ENCODE results near the gene ATP10D. TPM values are rescaled to one million over a fixed set of nuclear protein-coding genes. Genes with fewer than 3 reads are reported as not detected.

The ATP10D gene
- total and polyA plus RNA-seq, 9 of the 15 experiments (the other 6 are each of a cell fraction or from before 2014, with no cell fraction given), result 0.10 to 0.36 (median 0.19) TPM; not detected in 1

DNA sequence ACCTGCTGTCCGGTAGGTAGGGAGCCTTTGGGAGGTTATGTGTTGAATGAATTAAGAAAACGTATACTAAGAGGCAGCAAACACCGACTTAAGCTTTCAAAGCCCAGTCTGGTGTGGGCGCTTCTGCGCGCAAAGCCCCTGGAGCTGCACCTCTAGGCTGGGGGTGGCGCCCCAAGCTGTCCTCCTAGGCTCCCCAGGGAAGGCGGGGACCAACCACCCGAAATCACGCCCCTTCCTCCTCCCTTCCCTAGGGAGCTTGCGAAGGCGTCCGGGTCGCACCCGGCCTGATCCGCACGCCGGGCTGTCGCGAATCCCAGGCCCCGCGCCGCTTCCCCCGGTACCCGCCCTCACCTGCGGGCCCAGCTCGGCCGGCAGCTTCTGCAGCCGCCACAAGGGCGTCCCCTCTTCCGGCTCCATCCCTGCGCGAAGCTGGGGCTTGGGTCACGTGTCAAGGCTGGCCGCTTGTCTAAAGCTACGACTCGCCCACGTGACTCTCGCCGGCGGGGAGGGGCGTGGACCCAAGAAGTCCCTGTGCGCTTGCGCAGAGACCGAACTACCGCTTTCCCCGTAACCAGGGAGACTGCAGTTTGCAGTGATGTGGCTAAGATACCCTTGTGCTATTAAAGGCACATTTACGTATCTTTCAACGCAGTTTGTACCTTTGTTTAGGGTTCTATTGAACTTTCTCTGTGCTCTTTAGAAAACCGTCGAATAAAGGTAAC, 21.7 kb upstream of the ATP10D start, which contains the start of gene COMMD8 (continued):
- TF ChIP-seq, protein P1, sequence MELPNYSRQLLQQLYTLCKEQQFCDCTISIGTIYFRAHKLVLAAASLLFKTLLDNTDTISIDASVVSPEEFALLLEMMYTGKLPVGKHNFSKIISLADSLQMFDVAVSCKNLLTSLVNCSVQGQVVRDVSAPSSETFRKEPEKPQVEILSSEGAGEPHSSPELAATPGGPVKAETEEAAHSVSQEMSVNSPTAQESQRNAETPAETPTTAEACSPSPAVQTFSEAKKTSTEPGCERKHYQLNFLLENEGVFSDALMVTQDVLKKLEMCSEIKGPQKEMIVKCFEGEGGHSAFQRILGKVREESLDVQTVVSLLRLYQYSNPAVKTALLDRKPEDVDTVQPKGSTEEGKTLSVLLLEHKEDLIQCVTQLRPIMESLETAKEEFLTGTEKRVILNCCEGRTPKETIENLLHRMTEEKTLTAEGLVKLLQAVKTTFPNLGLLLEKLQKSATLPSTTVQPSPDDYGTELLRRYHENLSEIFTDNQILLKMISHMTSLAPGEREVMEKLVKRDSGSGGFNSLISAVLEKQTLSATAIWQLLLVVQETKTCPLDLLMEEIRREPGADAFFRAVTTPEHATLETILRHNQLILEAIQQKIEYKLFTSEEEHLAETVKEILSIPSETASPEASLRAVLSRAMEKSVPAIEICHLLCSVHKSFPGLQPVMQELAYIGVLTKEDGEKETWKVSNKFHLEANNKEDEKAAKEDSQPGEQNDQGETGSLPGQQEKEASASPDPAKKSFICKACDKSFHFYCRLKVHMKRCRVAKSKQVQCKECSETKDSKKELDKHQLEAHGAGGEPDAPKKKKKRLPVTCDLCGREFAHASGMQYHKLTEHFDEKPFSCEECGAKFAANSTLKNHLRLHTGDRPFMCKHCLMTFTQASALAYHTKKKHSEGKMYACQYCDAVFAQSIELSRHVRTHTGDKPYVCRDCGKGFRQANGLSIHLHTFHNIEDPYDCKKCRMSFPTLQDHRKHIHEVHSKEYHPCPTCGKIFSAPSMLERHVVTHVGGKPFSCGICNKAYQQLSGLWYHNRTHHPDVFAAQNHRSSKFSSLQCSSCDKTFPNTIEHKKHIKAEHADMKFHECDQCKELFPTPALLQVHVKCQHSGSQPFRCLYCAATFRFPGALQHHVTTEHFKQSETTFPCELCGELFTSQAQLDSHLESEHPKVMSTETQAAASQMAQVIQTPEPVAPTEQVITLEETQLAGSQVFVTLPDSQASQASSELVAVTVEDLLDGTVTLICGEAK (IDR thresholded peaks at IDR 0.05), result no peak; the same call in 1 of the 2 replicates
- TF ChIP-seq, protein P1 (CRISPR knock-in tag; IDR thresholded peaks at IDR 0.05), result no peak
- TF ChIP-seq SIN3A (IDR thresholded peaks at IDR 0.05; ENCODE audit: borderline replicate concordance in 2 of 2, control insufficient read depth in 1 of 2, low read depth in 2 of 2, low read length in 2 of 2) (no peak), NCOA6 (IDR thresholded peaks at IDR 0.05) (no peak), SUPT5H (IDR thresholded peaks at IDR 0.05) (peak; percentile 71), POU5F1 (IDR thresholded peaks at IDR 0.05; ENCODE audit: borderline replicate concordance, low read depth, low read length, partially characterized antibody) (no peak)
- TF ChIP-seq, protein P2, sequence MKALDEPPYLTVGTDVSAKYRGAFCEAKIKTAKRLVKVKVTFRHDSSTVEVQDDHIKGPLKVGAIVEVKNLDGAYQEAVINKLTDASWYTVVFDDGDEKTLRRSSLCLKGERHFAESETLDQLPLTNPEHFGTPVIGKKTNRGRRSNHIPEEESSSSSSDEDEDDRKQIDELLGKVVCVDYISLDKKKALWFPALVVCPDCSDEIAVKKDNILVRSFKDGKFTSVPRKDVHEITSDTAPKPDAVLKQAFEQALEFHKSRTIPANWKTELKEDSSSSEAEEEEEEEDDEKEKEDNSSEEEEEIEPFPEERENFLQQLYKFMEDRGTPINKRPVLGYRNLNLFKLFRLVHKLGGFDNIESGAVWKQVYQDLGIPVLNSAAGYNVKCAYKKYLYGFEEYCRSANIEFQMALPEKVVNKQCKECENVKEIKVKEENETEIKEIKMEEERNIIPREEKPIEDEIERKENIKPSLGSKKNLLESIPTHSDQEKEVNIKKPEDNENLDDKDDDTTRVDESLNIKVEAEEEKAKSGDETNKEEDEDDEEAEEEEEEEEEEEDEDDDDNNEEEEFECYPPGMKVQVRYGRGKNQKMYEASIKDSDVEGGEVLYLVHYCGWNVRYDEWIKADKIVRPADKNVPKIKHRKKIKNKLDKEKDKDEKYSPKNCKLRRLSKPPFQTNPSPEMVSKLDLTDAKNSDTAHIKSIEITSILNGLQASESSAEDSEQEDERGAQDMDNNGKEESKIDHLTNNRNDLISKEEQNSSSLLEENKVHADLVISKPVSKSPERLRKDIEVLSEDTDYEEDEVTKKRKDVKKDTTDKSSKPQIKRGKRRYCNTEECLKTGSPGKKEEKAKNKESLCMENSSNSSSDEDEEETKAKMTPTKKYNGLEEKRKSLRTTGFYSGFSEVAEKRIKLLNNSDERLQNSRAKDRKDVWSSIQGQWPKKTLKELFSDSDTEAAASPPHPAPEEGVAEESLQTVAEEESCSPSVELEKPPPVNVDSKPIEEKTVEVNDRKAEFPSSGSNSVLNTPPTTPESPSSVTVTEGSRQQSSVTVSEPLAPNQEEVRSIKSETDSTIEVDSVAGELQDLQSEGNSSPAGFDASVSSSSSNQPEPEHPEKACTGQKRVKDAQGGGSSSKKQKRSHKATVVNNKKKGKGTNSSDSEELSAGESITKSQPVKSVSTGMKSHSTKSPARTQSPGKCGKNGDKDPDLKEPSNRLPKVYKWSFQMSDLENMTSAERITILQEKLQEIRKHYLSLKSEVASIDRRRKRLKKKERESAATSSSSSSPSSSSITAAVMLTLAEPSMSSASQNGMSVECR (CRISPR knock-in tag; IDR thresholded peaks at IDR 0.05), result no peak
- TF ChIP-seq, protein P3, sequence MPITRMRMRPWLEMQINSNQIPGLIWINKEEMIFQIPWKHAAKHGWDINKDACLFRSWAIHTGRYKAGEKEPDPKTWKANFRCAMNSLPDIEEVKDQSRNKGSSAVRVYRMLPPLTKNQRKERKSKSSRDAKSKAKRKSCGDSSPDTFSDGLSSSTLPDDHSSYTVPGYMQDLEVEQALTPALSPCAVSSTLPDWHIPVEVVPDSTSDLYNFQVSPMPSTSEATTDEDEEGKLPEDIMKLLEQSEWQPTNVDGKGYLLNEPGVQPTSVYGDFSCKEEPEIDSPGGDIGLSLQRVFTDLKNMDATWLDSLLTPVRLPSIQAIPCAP (CRISPR knock-in tag; IDR thresholded peaks at IDR 0.05; ENCODE audit: borderline replicate concordance), result no peak
- TF ChIP-seq, protein P4, sequence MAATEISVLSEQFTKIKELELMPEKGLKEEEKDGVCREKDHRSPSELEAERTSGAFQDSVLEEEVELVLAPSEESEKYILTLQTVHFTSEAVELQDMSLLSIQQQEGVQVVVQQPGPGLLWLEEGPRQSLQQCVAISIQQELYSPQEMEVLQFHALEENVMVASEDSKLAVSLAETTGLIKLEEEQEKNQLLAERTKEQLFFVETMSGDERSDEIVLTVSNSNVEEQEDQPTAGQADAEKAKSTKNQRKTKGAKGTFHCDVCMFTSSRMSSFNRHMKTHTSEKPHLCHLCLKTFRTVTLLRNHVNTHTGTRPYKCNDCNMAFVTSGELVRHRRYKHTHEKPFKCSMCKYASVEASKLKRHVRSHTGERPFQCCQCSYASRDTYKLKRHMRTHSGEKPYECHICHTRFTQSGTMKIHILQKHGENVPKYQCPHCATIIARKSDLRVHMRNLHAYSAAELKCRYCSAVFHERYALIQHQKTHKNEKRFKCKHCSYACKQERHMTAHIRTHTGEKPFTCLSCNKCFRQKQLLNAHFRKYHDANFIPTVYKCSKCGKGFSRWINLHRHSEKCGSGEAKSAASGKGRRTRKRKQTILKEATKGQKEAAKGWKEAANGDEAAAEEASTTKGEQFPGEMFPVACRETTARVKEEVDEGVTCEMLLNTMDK (IDR thresholded peaks at IDR 0.05; ENCODE audit: borderline replicate concordance, insufficient read depth, low read depth, low read length, poor library complexity, severe bottlenecking), result peak; percentile 47
